ENCODE data around the gene EHD2.

The EHD2 gene

DNA sequence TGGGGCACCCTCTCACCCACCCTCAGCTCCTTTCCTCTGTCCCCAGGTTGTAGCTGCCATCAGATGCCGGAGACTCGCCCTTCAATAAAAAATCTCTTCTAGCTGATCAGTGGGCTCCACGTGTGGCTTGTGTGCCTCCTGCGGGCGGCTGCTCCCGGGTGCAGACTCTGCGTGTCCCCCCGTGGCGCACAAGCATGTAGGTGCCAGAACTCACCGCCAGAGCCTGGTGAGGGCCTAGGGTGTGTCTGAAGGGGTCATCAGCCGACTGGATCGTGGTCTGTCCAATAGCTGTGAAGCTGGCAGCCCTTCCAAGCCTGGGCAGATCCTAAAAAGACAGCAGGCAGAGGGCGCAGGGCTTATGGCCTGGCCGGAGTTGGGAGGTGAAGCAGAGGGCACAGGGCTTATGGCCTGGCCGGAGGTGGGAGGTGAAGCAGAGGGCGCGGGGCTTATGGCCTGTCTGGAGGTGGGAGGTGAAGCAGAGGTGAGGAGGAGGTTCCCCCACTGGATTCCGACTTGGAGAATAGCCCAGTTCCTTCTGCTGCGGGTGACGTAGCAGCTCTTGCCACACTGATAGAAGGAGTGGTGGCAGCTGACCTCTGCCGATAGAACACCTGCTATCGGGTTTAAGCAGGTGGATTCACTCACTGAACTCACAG lies 43.9 kb downstream of the EHD2 start:
- no peak for TF ChIP-seq CEBPB (IDR thresholded peaks at IDR 0.05)

DNA sequence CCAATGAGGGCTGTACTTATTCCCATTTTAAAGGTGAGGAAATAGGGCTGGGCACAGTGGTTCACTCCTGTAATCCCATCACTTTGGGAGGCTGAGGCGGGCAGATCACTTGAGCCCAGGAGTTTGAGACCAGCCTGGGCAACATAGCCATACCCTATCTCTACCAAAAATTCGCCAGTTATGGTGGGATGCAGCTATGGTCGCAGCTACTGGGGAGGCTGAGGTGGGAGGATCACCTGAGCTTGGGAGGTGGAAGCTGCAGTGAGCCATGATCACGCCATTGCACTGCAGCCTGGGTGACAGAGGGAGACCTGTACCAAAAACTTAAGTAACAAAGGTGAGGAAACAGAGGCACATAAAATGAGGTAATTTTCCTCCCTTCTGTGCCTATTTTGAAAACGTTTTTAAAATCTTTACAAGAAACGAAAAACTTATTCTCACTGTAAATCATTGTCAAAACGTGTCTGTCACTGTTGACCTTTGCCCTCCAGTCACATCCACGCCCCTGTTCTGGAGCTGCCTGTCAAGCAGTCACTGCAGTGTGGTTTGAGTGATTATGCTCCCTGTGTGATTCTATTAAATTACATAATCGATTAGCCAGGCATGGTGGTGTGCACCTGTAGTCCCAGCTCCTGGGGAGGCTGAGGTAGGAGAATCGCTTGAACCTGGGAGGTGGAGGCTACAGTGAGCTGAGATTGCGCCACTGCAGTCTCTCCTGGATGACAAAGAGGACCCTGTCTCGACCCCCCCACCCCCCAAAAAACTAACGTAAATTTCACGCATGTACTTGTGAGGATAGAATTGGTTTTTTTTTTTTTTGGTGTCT lies 44.6 kb downstream of the EHD2 start:
- TF ChIP-seq MAX (IDR thresholded peaks at IDR 0.05) (no peak), EGR1 (IDR thresholded peaks at IDR 0.05) (no peak), REST (IDR thresholded peaks at IDR 0.05; ENCODE audit: low read depth) (no peak), YY1 (IDR thresholded peaks at IDR 0.05; ENCODE audit: low read depth) (no peak), TCF12 (IDR thresholded peaks at IDR 0.05; ENCODE audit: low read depth) (no peak), EP300 (IDR thresholded peaks at IDR 0.05; ENCODE audit: borderline replicate concordance) (no peak), CEBPB (IDR thresholded peaks at IDR 0.05) (no peak), ZBTB7A (IDR thresholded peaks at IDR 0.05; ENCODE audit: low read depth) (no peak), USF1 (IDR thresholded peaks at IDR 0.05) (no peak), CREB1 (IDR thresholded peaks at IDR 0.05; ENCODE audit: low read depth) (no peak), NFIC (IDR thresholded peaks at IDR 0.05) (no peak), TEAD4 (IDR thresholded peaks at IDR 0.05) (no peak), FOXM1 (IDR thresholded peaks at IDR 0.05; ENCODE audit: borderline replicate concordance, low read depth) (no peak), RAD21 (IDR thresholded peaks at IDR 0.05; ENCODE audit: low read depth) (no peak)

GRCh38 chr19:47758443-47758804 lies 45.2 kb downstream of the EHD2 start:
- no peak for TF ChIP-seq NFIC (IDR thresholded peaks at IDR 0.05)

GRCh38 chr19:47760632-47760999 lies 47.4 kb downstream of the EHD2 start:
- TF ChIP-seq TAF1 (IDR thresholded peaks at IDR 0.05; ENCODE audit: low read depth): no peak

DNA sequence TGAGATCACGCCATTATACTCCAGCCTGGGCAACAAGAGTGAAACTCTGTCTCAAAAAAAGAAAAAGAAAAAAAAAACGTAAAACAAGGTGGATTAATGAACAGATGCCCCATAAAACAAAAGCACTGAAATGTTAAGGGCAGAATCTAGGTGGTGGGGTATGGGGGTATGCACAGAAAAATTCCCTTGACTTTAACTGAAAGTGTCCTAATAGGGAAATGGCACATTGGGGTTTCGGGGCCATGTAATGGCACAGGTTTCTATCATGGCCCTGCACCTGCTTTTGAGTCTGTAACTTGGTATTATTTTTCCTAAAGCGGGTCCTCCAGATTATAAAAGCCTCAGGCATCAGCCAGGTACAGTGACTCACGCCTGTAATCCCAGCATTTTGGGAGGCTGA lies 48.3 kb downstream of the EHD2 start:
- no peak for TF ChIP-seq CREB1 (IDR thresholded peaks at IDR 0.05; ENCODE audit: low read depth)
- TF ChIP-seq MAX (IDR thresholded peaks at IDR 0.05): no peak
- no peak for TF ChIP-seq USF1 (IDR thresholded peaks at IDR 0.05)
- TF ChIP-seq NFIC (IDR thresholded peaks at IDR 0.05): no peak
- TF ChIP-seq ZBTB7A (IDR thresholded peaks at IDR 0.05; ENCODE audit: low read depth): no peak

DNA sequence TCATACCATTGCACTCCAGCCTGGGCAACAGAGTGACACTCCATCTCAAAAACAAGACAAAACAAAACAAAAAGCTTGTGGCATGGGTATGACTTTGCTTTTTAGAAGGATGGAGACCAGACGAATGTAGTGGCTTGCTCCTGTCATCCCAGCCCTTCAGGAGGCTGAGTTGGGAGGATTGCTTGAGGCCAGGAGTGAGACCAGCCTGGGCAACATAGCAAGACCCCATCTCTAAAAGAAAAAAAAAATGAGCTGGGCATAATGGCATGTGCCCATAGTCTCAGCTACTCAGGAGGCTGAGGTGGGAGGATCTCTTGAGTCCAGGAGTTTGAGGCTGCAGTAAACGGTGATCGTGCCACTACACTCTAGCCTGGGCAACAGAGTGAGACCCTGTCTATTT lies 48.9 kb downstream of the EHD2 start:
- TF ChIP-seq EP300 (IDR thresholded peaks at IDR 0.05; ENCODE audit: borderline replicate concordance): no peak
- no peak for TF ChIP-seq USF1 (IDR thresholded peaks at IDR 0.05)
- no peak for TF ChIP-seq REST (IDR thresholded peaks at IDR 0.05; ENCODE audit: low read depth)
- no peak for TF ChIP-seq FOXM1 (IDR thresholded peaks at IDR 0.05; ENCODE audit: borderline replicate concordance, low read depth)
- TF ChIP-seq EGR1 (IDR thresholded peaks at IDR 0.05): no peak
- no peak for TF ChIP-seq CEBPB (IDR thresholded peaks at IDR 0.05)
- TF ChIP-seq TEAD4 (IDR thresholded peaks at IDR 0.05): no peak
- TF ChIP-seq CREB1 (IDR thresholded peaks at IDR 0.05; ENCODE audit: low read depth): no peak
- TF ChIP-seq RAD21 (IDR thresholded peaks at IDR 0.05; ENCODE audit: low read depth): no peak
- no peak for TF ChIP-seq ZBTB7A (IDR thresholded peaks at IDR 0.05; ENCODE audit: low read depth)
- no peak for TF ChIP-seq TAF1 (IDR thresholded peaks at IDR 0.05; ENCODE audit: low read depth)
- no peak for TF ChIP-seq TCF12 (IDR thresholded peaks at IDR 0.05; ENCODE audit: low read depth)
- TF ChIP-seq MAX (IDR thresholded peaks at IDR 0.05): no peak
- no peak for TF ChIP-seq NFIC (IDR thresholded peaks at IDR 0.05)
- TF ChIP-seq YY1 (IDR thresholded peaks at IDR 0.05; ENCODE audit: low read depth): no peak

Data from Ishikawa (cell line).